CD4-positive, alpha-beta T cell treated with Interleukin-1 beta for 1 hour (primary cell): ENCODE data around the gene EXOC6B.

Experiments
- DNase-seq, 2 donors: peaks; one replicate each; pipeline ENCODE4 v3.0.0-alpha.2; 2020 to 2022

EXOC6B gene

DNA sequence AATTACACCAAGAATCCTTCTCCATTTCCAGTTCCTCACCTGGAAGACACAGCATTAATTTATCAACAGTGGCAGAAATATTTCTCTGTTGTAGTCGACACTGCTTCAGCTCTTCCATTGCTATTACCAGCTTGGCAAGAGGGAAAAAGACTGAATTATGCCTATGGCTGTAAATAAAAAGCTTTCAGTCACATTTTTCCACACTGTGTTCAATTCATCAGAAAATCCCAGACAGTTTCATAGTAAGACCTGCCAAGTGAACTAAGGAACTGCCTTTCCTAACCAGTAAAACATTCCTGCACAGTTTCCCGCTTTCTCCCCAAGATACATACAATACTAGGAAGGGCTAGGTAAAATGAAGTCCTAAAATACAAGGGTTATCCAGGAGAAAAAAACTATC, 94.7 kb downstream of the EXOC6B start:
- DNase-seq: no peak

DNA sequence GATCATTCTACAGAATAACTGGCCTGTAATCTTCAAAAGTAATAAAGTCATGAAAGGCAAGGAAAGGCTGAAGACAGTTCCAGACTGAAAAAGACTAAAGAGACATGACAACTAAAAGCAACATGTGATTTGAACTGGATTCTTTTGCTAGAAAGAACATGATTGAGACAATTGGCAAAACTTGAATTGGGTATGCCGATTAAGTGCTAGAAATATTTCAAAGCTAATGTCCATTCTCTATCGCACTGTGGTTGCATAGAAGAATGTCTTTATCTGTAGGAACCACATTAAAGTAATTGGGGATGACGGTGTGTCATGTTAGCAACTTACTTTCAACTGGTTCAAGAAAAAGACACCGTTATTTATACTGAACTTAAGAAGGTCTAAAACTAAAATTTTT, 98.5 kb downstream of the EXOC6B start:
- DNase-seq: no peak

DNA sequence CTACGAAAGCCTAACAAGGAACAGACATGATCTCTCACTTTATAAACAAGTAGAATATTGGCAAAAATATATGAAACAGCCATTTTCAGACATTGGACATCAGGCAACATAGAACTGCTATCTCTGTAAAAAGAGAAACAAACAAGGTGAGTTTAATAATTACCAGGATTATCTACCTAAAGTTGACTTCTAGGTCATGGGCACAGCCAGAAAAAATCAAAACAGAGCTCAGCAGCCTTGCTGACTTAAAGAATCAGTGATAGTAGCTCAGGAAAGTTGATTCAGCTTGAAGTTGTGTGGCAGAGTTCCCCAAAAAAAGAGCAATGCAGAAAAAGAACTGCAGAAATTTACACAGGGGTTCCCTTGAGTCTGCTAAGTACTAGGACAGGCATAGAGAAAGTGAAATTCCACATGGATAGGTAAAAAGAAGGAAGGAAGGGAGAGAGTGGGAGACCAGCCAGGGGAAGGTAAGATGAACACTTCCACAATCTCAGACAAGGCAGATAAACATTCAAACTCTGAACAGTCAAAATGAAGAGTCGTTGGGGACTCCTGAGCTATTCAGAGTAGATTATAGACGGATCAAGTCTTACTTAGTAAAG, 102.0 kb downstream of the EXOC6B start:
- no peak for DNase-seq

DNA sequence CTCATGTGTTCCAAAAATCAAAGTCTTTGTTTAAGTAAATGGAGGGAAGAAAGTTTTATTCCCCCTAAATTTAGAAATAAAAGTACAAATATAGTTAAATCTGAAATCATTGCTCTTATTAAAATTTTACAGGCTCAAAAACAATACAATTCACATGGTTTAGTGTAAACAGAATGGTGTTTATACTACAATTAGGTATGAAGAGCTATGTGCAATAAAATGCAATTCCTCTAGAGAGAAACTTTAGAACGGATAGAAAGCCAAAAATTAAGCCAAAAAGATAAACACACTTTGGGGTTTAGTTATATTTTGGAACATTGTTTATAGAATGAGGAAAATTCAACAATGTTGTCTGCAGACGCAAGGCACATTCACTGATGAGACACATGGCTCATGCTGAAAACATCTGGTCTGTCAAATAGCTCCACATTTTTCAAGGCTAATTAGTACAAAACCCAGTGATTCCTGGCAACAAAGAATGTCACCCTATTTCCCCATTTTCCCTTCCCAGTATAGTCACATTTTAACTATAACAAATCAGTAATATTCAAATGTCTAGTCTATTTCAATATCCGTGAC, 103.3 kb downstream of the EXOC6B start:
- no peak for DNase-seq

DNA sequence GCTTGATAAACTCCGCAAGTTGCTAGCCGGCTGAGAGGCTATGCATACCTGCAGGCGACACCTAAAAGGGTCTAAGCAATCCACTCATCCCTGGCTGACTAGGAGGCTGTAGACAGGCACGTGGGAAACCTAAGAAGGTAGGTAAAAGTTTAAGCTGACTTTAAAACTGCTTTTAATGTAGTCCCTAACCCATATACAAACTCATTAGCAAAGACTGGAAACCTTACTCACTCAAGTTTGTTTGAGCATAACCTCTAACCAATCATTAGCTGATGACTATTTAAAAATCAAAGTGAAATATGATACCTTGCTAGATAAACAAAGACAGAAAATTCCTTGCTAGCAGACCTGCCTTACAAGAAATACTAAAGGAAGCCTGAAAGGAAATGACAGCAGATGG, 106.4 kb downstream of the EXOC6B start:
- no peak for DNase-seq

DNA sequence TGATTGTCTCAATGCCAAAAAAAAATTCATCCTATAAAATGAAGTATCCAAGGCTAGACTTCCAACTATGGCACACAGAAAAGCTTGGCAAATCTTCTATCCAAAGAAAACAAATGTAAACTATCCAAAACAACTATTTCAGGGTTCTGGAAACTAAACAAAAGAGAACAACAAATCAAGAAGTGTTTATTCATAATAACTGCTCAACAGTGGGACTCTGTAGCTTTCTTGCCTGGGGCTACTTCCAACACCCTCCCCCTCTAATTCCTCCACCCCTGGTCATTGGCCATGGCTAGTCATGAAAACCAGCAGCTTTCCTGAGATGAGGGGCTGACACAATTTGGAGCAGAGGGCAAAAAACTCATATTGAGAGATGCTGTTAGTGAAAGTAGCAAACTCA, 107.0 kb downstream of the EXOC6B start:
- no peak for DNase-seq

DNA sequence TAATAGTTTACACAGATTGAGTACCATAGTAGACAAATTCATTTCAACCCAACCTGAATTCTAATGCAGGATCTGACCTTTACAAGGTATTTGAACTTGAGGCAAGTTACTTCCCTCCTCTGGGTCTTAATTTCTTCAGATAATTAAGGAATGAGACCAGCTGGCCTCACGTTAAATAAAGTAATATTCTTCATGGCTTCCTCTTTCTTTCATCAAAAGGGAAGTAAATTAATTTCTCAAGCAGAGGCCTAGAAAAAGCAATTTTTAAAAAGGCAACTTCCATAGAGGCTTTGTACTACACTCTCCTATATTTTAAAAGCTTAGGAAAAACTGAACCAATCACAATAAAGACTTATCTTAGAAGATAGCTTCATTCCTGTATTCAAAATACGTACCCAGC, 109.2 kb downstream of the EXOC6B start:
- no peak for DNase-seq

DNA sequence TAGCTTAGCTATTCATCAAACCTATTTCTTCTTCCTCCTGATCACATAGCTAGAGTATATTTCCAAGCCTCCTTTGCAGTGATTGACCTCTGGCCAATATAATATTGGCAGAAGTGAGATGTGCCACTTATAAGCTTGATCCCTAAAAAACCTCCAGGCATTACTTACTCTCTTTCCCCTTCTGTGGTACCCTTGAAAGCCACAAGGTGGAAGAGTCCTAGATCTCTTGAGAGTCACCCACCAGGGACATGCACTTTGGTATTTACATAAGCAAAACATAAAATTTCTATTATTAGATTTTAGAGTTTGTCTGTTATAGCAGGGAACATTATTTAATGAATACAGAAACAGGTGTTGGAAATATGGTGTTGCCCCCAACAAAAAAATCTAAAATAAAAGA, 112.0 kb downstream of the EXOC6B start:
- DNase-seq: no peak

DNA sequence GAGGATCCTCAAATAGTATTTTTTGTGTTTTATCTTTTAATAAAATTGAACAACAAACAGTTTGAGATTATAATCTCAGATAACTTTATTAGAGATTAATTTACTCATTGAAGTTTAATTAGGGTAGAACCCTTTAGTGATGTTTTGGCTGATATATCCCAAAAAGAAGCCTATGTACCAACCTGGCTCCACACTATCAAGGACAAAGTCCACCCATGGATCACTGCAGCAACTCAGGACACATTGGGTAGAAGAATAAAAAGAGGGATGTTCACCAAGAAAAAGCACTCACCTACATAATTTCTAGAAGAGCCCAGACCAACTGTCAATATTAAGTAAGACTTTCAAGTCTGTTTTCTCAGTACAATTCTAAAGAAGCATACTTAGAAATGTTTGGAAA, 112.9 kb downstream of the EXOC6B start:
- DNase-seq: no peak

DNA sequence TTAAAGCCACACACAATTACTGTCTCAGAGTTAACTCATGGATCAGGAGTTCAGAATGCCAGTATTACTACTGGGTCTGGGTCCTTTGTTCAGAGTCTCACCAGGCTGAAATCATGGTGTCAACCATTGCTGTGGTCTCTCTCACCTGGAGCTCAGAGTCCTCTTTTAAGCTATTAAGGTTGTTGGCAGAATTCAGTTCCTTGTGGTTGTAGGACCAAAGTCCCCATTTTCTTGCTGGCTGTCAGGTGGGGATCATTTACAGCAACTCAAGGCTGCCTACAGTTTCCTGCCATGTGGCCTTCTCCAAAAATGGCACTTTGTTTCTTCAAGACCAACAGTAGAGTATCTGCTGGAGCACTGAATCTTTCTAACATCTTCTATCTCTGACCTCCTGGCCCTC, 113.5 kb downstream of the EXOC6B start:
- no peak for DNase-seq

DNA sequence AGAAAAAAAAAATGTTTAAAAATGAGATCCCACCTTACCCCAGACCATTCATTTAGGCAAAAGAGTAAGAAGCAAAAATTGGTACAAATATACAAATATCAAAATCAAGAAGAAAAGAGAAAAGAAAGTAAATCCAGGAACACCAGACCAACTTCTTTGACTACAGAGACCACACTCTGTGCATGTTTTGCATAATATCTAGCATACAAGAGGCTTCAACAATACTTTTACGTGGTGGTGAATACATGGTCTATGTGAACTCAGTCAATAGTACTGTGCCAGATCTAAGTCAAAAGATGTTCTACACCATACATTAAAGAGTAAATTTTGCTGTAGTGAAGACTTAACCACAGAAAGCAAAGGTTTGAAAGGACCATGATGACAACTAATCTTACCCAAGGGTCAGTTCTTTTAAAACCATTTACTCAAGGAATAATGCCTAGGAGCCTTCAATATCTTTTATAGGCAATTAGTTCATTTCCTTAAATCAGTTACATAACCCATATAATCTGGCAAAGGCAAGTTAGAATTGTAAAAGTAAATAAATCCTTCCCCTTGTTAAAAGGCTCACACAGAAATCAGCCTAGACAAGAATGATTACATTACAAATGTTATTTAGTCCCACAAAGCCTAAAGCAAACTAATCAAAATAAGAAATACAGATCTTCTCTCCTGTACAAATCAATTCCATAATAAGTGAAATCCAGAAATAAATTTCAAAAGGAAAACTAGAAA, 115.2 kb downstream of the EXOC6B start:
- no peak for DNase-seq

DNA sequence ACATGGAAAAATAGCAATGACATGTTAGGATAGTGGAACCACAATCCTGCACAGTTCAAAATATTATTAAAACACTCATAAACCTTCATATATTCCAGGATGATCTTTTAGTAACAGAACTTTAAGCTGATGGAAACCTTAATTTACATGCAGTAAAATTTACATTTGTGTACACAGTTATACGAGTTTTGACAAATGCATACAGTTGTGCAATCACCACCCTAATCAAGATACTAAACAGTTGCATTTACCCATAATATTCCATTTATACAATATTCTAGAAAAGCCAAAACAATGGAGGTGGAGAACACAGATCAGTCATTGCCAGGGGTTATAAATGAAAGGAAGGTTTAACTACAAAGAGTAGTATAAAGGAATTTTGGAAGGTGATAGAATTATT, 117.6 kb downstream of the EXOC6B start:
- DNase-seq: no peak

DNA sequence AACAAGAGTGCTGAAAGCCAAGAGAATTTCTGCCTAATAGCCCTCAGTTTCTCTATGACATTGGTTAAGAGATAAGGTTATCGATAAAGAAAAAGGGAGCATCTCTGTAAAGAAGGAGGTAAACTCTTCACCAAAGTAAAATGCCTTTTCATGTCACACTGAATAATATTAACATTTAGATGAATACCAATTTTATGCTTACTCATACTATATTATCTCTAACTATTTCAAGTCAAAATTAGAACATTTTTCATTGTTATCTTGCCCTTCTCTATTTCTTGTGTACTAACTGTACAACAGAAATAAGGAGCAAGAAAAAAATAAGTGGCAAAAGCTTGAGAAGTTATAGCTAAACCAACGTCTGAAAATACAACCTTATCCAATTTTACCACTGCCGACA, 127.5 kb downstream of the EXOC6B start:
- DNase-seq: no peak

DNA sequence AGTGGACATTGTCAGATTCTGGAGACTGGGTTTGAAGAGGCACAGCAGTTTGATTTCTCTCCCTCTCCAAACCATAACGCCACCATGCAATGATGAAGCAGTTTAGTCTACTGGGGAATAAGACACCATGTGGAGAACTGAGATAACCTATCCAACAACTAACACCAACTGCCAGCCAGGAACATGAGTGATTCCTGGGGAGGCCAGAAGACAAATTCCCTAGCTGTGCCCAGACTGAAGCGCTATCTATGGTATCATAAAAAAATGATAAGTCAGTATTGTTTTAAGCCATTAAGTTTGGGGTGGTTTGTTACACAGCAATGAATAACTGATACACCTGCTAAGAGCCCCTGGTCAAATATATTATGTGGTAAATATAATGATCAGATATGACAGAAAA, 129.3 kb downstream of the EXOC6B start:
- no peak for DNase-seq

DNA sequence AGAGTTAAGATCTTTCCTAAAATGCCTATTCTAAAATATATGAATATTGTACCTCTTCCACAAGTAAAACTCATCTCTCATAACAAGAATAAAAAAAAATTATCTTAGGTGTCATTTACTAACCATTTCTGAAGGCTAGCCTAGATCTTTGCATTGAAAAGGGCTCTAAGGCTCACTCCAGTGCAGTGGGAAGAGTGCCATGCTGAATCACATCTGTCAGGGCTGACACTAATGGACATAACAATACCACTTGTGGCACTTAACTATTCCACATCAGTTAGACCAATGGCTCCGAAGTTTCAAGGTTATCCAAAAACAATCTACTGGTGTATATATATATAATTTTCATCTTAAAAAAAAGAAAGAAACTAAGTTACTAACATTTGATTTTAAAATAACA, 130.2 kb downstream of the EXOC6B start:
- no peak for DNase-seq

DNA sequence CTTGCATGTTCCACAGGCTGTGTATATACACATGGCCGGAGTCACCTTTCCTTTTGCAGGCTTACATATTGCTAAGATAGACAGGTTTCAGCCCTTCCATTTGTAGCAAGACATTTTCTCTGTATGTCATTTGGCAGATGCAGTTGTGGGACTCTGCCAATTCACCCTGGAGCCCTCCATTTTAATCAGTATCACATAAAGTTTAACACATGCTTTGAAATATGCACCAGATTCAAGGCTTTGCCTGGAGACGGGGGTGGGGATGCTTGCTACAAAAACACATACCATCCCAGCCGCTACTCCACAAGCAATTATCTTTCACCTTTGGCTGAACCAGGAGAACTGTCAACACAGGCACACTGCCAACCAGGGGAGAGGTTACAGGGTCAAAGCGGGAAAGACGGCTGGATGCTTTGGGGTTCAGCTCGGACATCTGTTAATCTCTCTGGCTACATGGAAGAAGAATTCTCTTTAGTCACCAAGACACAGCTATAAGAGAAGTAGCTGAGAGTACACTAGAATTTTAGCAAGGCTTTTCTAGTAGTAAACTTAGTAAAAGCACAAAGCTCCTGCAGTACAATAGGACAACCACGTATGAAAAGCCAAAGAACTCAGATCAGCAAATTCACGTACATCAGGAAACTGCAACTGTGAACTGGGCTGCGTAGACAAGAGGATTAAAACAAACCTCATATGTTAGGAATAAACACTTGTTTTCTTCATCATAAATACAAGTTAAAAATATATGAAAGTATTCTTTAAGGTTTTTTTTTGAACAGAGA, 130.9 kb downstream of the EXOC6B start:
- DNase-seq: no peak

DNA sequence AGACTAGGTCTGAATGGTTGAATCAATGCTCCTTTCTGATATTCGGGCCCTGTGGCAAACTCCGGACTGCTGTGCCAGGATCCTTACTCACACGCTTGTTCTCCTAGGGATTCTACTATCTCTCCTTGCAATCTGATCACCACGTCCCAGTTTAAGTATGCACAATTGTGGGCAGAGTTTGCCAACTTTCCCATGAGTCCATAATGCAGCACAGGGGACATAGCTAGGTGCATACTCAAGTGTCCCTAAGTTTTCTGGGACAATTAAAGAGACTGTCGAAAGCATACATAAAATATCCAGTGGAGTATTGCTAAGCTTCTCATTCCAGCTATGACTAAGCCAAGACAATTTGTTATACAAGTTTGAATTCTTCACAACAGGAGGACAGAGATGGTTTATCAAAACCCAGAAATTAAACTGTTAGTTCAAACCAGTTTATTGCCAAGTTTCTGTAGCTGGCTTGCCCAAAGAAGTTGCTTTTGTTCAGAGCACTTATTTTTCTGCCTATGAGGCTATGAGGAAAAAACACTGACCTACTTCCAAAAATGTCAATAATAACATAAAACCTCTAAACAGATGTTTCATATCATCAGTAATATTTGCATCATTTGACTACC, 136.1 kb downstream of the EXOC6B start:
- DNase-seq: no peak

DNA sequence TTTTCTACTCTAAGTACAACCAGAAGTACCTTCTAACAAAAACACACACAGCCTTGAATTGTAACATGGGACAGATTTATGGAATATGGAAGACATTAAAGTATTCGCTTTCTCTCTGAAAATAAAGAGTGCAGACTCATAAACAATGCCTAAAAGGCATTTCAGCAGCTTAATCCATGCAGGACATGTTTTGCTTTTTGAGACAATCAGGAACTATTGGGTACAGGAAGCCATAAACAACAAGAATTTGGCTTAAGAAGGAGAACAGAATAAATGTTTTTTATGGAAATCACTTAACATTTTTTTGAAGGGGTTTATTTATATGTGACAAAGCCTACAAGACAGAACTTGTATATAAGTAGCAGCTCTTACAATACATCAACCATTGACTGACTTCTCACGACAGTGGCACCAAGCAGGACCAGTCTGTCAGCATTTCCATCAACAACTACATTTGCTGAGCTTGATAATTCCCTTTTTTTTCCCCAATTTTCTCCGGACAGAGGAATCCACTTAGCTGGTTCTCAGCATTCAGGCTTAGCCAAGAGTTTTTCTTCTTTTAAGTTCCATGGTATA, 140.1 kb downstream of the EXOC6B start:
- DNase-seq: no peak

DNA sequence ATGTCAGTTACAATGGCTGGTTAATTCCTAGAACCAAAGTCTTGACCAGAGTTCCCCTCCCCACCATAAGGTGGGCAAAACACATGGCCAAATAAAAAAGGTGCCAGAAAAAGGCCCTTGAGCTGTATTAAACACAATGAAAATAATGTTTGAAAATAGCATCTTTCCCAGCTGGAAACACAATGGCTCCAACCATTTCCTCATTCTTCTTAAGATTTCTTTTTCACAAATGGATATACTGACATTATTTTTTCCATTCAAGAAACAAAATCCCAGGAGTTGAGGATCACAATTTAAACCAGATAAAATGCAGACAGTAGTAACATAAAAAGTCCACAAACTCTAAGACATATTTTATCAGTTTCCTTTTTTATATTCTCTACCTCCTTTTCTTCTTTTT, 143.8 kb downstream of the EXOC6B start:
- DNase-seq: no peak

DNA sequence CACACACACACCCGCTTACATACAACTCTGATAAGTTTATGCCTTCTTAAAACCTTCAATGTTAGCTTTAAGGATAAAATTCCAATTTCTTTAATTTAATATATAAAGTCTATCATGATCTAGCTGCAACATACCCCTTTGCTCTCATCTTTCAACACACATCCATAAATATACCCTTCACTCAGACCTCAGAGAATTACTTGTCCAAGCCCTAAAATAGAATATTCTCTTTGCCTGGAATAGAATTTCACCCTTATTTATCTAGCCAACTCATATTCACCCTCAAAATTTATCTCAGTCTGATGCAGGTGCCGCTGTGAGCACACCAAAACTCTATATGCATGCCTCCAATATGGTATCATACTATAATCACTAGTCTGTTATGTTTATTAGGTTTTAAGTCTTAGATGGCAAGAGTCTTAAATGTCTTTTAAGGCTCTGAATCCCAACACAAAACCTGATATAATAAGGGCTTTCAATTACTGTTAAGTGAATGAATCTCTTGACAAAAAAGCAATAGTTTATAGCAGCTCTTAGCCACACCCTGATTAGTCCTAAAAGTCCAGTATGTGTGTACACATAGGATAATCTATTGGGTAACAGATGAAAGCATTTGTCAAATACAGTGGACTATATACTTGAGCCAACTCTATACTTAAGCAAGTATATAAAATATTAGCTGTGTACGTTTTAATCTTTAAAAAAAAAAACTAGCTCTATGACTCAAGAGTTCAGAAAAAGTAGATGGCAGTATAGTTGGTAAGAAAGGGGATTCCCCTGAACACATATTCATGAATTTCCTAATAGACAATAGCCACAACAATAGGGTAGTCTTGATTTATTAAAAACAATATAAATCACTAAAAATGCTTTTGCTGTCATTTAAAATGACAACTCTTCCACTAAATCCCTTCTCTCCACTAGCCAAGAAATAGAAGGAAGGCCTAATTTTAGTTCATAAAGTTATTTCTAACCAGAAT, 144.5 kb downstream of the EXOC6B start:
- DNase-seq: no peak

DNA sequence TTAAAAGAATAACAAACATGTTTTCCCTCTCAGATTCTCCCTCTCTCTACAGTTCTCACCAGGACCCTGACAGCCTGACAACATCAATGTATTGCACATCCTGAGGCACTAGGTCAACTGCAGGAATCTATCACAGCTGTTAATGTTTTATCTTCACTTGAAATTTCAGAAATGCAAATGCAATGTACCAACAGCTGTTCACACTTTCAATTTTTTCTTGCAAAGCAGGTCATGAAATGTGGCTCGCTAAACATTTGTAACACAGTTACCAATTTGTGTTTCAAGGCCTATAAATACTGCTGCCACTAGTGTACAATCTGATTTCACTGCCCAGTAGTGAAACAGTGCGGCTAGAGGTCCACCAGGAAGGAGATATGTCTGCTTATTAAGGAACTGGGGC, 147.8 kb downstream of the EXOC6B start:
- DNase-seq: no peak
